ENCODE results near the gene MAPK8IP3.

GRCh38 chr16:1689853-1690252, 16.1 kb upstream of the MAPK8IP3 start:
- no peak for TF ChIP-seq CTCF (IDR thresholded peaks at IDR 0.05; ENCODE audit: borderline replicate concordance, extremely low read depth, low read length, poor library complexity, severe bottlenecking)
- no peak for TF ChIP-seq EZH2 (IDR thresholded peaks at IDR 0.05; ENCODE audit: borderline replicate concordance, low read depth, low read length, severe bottlenecking)

Measured in DND-41 (cell line).